HG03521 (cell line): ENCODE measurements around the gene TBC1D24.
A peak's percentile ranks its signal among the peaks of the same experiment; 100 is the strongest.

Experiments used
- ATAC-seq: cut with Tn5 transposase; IDR thresholded peaks from one replicate; pipeline ENCODE4 v1.9.1; 2021; ENCODE audit warnings: mild to moderate bottlenecking, moderate library complexity; ENCODE audit not compliant: unreplicated experiment

TBC1D24 gene

GRCh38 chr16:2497695-2498484, 23.0 kb downstream of the TBC1D24 start:
- no peak for ATAC-seq

GRCh38 chr16:2498531-2499253, 23.8 kb downstream of the TBC1D24 start:
- no peak for ATAC-seq

GRCh38 chr16:2499454-2499853, 24.5 kb downstream of the TBC1D24 start:
- no peak for ATAC-seq

GRCh38 chr16:2499890-2500429, 25.0 kb downstream of the TBC1D24 start:
- ATAC-seq, result no peak

- no peak for ATAC-seq
Measured at GRCh38 chr16:2500430-2500917, 25.5 kb downstream of the TBC1D24 start.

- no peak for ATAC-seq
Measured at GRCh38 chr16:2500918-2501750, 26.2 kb downstream of the TBC1D24 start.

- no peak for ATAC-seq
Measured at GRCh38 chr16:2501946-2502895, 27.3 kb downstream of the TBC1D24 start.

GRCh38 chr16:2505695-2506094, 30.8 kb downstream of the TBC1D24 start:
- ATAC-seq, result no peak

- no peak for ATAC-seq
Measured at GRCh38 chr16:2507052-2507659, 32.2 kb downstream of the TBC1D24 start.

- ATAC-seq, result no peak
Measured at GRCh38 chr16:2507665-2508064, 32.7 kb downstream of the TBC1D24 start.

- no peak for ATAC-seq
Measured at GRCh38 chr16:2508722-2509400, 33.9 kb downstream of the TBC1D24 start.

GRCh38 chr16:2511128-2511800, 36.3 kb downstream of the TBC1D24 start:
- no peak for ATAC-seq

- ATAC-seq, result no peak
Measured at GRCh38 chr16:2511996-2512734, 37.2 kb downstream of the TBC1D24 start.

- peak; percentile 1 for ATAC-seq
Measured at GRCh38 chr16:2512735-2513404, 37.9 kb downstream of the TBC1D24 start.

- ATAC-seq, result peak; percentile 77
Measured at GRCh38 chr16:2513405-2514332, 38.7 kb downstream of the TBC1D24 start, which contains the start of gene ATP6V0C. ATP6V0C (plus strand) TSS chr16:2513952; CDS start chr16:2514104, 152 bp downstream.
